ENCODE measurements around the gene EIF5AL1.

DNA sequence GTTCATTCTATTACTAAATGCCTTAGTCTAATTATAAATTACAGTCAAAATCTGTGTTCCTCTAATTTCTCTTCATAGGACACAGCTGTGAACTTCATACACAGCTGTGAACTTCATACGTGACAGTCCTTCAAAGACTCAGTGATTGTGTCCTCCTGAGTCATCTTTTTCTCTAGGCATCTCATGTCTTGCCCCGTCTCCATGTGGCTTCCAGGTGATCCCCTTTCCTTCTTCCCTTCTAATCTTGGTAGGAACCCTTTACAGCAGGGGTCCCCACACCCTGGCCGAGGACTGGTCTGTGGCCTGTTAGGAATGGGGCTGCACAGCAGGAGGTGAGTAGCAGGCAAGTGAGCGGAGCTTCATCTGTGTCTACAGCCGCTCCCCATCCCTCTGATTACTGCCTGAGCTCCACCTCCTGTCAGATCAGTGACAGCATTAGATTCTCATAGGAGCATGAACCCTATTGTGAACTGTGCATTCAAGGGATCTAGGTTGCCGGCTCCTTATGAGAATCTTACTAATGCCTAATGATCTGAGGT is 14.0 kb upstream of the EIF5AL1 start:
- TF ChIP-seq SMAD2 (IDR thresholded peaks at IDR 0.05; ENCODE audit: low read depth, low read length) = no peak
- TF ChIP-seq, protein P1, sequence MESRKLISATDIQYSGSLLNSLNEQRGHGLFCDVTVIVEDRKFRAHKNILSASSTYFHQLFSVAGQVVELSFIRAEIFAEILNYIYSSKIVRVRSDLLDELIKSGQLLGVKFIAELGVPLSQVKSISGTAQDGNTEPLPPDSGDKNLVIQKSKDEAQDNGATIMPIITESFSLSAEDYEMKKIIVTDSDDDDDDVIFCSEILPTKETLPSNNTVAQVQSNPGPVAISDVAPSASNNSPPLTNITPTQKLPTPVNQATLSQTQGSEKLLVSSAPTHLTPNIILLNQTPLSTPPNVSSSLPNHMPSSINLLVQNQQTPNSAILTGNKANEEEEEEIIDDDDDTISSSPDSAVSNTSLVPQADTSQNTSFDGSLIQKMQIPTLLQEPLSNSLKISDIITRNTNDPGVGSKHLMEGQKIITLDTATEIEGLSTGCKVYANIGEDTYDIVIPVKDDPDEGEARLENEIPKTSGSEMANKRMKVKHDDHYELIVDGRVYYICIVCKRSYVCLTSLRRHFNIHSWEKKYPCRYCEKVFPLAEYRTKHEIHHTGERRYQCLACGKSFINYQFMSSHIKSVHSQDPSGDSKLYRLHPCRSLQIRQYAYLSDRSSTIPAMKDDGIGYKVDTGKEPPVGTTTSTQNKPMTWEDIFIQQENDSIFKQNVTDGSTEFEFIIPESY (CRISPR knock-in tag; IDR thresholded peaks at IDR 0.05) = no peak
- no peak for TF ChIP-seq MAX (CRISPR knock-in tag; IDR thresholded peaks at IDR 0.05)
- TF ChIP-seq ETV6 (IDR thresholded peaks at IDR 0.05; ENCODE audit: borderline replicate concordance in 1 of 2, low read depth in 2 of 2, low read length in 1 of 2) = no peak
- no peak for TF ChIP-seq ETV6 (CRISPR knock-in tag; IDR thresholded peaks at IDR 0.05; ENCODE audit: borderline replicate concordance)
- TF ChIP-seq ZNF76 (CRISPR knock-in tag; IDR thresholded peaks at IDR 0.05; ENCODE audit: borderline replicate concordance) = no peak
- TF ChIP-seq ZNF699 (CRISPR knock-in tag; IDR thresholded peaks at IDR 0.05; ENCODE audit: insufficient replicate concordance) = no peak
- no peak for TF ChIP-seq CTBP1 (IDR thresholded peaks at IDR 0.05; ENCODE audit: borderline replicate concordance)
- TF ChIP-seq EGR1 (conservative IDR thresholded peaks at IDR 0.05) = no peak
- TF ChIP-seq ZNF707 (CRISPR knock-in tag; conservative IDR thresholded peaks at IDR 0.05) = no peak
- no peak for TF ChIP-seq NCOR1 (IDR thresholded peaks at IDR 0.05)
